Parathyroid adenoma (tissue), 2 donors: ENCODE measurements around the gene PARD3B.

Experiments
- H2AFZ ChIP-seq: fragments of 300-600 bp; sonication (generic); one replicate; pipeline ENCODE4 v1.7.0; 2017; ENCODE audit warnings: antibody characterized with exemption, mild to moderate bottlenecking
- H3K27ac ChIP-seq: fragments of 300-600 bp; sonication (generic); one replicate; pipeline ENCODE4 v1.7.0; 2017
- H3K27me3 ChIP-seq: fragments of 300-600 bp; sonication (generic); one replicate; pipeline ENCODE4 v1.7.0; 2017; ENCODE audit warnings: low read length; ENCODE audit not compliant: control insufficient read depth, insufficient read depth
- H3K36me3 ChIP-seq: fragments of 300-600 bp; sonication (generic); one replicate; pipeline ENCODE4 v1.7.0; 2017; ENCODE audit warnings: low read length; ENCODE audit not compliant: control insufficient read depth, insufficient read depth
- H3K4me1 ChIP-seq: fragments of 300-600 bp; sonication (generic); one replicate; pipeline ENCODE4 v1.7.0; 2017; ENCODE audit warnings: control low read depth
- H3K4me2 ChIP-seq: fragments of 300-600 bp; sonication (generic); one replicate; pipeline ENCODE4 v1.7.0; 2017; ENCODE audit warnings: low read length
- H3K4me3 ChIP-seq: fragments of 300-600 bp; sonication (generic); one replicate; pipeline ENCODE4 v1.7.0; 2017; ENCODE audit warnings: low read depth, low read length
- H3K79me2 ChIP-seq: fragments of 300-600 bp; sonication (generic); one replicate; pipeline ENCODE4 v1.7.0; 2017; ENCODE audit warnings: control low read depth
- H3K9ac ChIP-seq: fragments of 300-600 bp; sonication (generic); one replicate; pipeline ENCODE4 v1.7.0; 2017; ENCODE audit warnings: mild to moderate bottlenecking
- H3K9me3 ChIP-seq: fragments of 300-600 bp; sonication (generic); one replicate; pipeline ENCODE4 v1.7.0; 2017; ENCODE audit warnings: low read length; ENCODE audit not compliant: control insufficient read depth
- TF ChIP-seq, protein P1 (sequence below): fragments of 300-600 bp; sonication (generic); IDR thresholded peaks from one replicate; pipeline ENCODE4 v1.7.0; 2017; ENCODE audit warnings: antibody characterized with exemption, mild to moderate bottlenecking
- donor health status: primary hyperparathyroidism.

The PARD3B gene

GRCh38 chr2:204693262-204693661 lies 148.0 kb downstream of the PARD3B start:
- no peak overlapping the region for H2AFZ ChIP-seq
- H3K27ac ChIP-seq: no peak overlapping the region
- H3K27me3 ChIP-seq: no peaks in the 10 kb centered on the region
- H3K9ac ChIP-seq: no peak overlapping the region
- no peak overlapping the region for H3K4me3 ChIP-seq
- peaks cover 7% of the 10 kb centered on the region for H3K79me2 ChIP-seq
- no peak overlapping the region for H3K4me2 ChIP-seq
- H3K36me3 ChIP-seq: no peaks in the 10 kb centered on the region
- TF ChIP-seq, protein P1, sequence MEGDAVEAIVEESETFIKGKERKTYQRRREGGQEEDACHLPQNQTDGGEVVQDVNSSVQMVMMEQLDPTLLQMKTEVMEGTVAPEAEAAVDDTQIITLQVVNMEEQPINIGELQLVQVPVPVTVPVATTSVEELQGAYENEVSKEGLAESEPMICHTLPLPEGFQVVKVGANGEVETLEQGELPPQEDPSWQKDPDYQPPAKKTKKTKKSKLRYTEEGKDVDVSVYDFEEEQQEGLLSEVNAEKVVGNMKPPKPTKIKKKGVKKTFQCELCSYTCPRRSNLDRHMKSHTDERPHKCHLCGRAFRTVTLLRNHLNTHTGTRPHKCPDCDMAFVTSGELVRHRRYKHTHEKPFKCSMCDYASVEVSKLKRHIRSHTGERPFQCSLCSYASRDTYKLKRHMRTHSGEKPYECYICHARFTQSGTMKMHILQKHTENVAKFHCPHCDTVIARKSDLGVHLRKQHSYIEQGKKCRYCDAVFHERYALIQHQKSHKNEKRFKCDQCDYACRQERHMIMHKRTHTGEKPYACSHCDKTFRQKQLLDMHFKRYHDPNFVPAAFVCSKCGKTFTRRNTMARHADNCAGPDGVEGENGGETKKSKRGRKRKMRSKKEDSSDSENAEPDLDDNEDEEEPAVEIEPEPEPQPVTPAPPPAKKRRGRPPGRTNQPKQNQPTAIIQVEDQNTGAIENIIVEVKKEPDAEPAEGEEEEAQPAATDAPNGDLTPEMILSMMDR: no peak
- no peaks in the 10 kb centered on the region for H3K9me3 ChIP-seq
- no peaks in the 10 kb centered on the region for H3K4me1 ChIP-seq

DNA sequence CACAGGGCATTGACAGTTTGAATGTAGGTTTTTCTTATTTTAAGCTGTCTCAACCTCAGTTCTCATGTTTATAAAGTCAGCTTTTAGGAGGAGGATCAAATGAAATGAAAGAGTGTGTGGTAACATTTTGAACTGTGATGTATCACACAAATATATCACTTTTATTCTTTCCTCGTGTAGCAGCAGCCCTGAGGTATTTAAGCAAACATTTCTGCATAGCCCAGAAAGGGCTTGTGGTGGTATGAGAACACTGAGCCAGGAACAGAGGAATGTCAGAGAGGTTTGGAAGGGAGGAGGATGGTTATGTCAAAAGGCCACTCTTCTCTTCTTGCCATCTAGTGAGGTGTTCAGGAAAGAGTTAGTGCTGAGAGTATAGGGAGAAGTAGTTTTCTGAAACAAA lies 150.2 kb downstream of the PARD3B start:
- H3K9me3 ChIP-seq: no peaks in the 10 kb centered on the region
- H3K9ac ChIP-seq: no peak overlapping the region
- no peaks in the 10 kb centered on the region for H3K4me1 ChIP-seq
- no peaks in the 10 kb centered on the region for H3K36me3 ChIP-seq
- H3K4me3 ChIP-seq: no peak overlapping the region
- no peak overlapping the region for H2AFZ ChIP-seq
- H3K27me3 ChIP-seq: no peaks in the 10 kb centered on the region
- no peak overlapping the region for H3K27ac ChIP-seq
- peaks cover 7% of the 10 kb centered on the region for H3K79me2 ChIP-seq
- TF ChIP-seq, protein P1: no peak
- H3K4me2 ChIP-seq: no peak overlapping the region

GRCh38 chr2:204696124-204696523 lies 150.8 kb downstream of the PARD3B start:
- Histone ChIP-seq H3K9ac (no peak overlapping the region), H3K4me2 (no peak overlapping the region), H3K27me3 (no peaks in the 10 kb centered on the region), H3K9me3 (no peaks in the 10 kb centered on the region), H3K4me3 (no peak overlapping the region), H3K79me2 (peaks cover 7% of the 10 kb centered on the region), H3K36me3 (no peaks in the 10 kb centered on the region), H2AFZ (no peak overlapping the region), H3K4me1 (no peaks in the 10 kb centered on the region), H3K27ac (no peak overlapping the region)
- TF ChIP-seq, protein P1: no peak

GRCh38 chr2:204705243-204705932 lies 160.1 kb downstream of the PARD3B start:
- TF ChIP-seq, protein P1: no peak
- H3K79me2 ChIP-seq: peaks cover 11% of the 10 kb centered on the region
- H3K9ac ChIP-seq: no peak overlapping the region

GRCh38 chr2:204706939-204707338 lies 161.7 kb downstream of the PARD3B start:
- Histone ChIP-seq H3K4me3 (no peak overlapping the region), H3K27ac (no peak overlapping the region), H3K4me1 (peaks cover 3% of the 10 kb centered on the region), H3K9me3 (no peaks in the 10 kb centered on the region), H3K36me3 (no peaks in the 10 kb centered on the region), H3K27me3 (no peaks in the 10 kb centered on the region), H3K79me2 (peaks cover 8% of the 10 kb centered on the region), H2AFZ (no peak overlapping the region), H3K4me2 (no peak overlapping the region), H3K9ac (no peak overlapping the region)
- TF ChIP-seq, protein P1: no peak

More at GRCh38 chr2:204705243-204705932, 160.1 kb downstream of the PARD3B start:
- Histone ChIP-seq H3K36me3 (no peaks in the 10 kb centered on the region), H3K27me3 (no peaks in the 10 kb centered on the region), H3K4me2 (no peak overlapping the region), H3K9me3 (no peaks in the 10 kb centered on the region), H3K4me1 (peaks cover 3% of the 10 kb centered on the region), H3K27ac (no peak overlapping the region), H2AFZ (no peak overlapping the region), H3K4me3 (no peak overlapping the region)
